ENCODE results near the gene ZMYM3.

- no peak for TF ChIP-seq CTCF (optimal IDR thresholded peaks at IDR 0.05 in 1 of 3, IDR thresholded peaks at IDR 0.05 in 1 of 3, conservative IDR thresholded peaks at IDR 0.05 in 1 of 3; ENCODE audit: extremely low read depth in 1 of 3, insufficient read depth in 2 of 3, low read length in 3 of 3)
- TF ChIP-seq EZH2 (IDR thresholded peaks at IDR 0.05; ENCODE audit: low read length): no peak
These were observed 2.4 kb downstream of the ZMYM3 start for GRCh38 chrX:71251466-71251973.
